GM10266 (cell line): ENCODE data around the gene PRKCZ.

Experiments used
- DNase-seq: peaks from one replicate; pipeline ENCODE4 v3.0.0; 2012; ENCODE audit errors: extremely low spot score
- TF ChIP-seq, protein P1 (sequence below): IDR thresholded peaks from 2 replicates; pipeline ENCODE4 v1.5.1; 2012; ENCODE audit warnings: mild to moderate bottlenecking, low read depth; ENCODE audit not compliant: control insufficient read depth, insufficient read depth; ENCODE audit errors: missing control alignments

The PRKCZ gene

DNA sequence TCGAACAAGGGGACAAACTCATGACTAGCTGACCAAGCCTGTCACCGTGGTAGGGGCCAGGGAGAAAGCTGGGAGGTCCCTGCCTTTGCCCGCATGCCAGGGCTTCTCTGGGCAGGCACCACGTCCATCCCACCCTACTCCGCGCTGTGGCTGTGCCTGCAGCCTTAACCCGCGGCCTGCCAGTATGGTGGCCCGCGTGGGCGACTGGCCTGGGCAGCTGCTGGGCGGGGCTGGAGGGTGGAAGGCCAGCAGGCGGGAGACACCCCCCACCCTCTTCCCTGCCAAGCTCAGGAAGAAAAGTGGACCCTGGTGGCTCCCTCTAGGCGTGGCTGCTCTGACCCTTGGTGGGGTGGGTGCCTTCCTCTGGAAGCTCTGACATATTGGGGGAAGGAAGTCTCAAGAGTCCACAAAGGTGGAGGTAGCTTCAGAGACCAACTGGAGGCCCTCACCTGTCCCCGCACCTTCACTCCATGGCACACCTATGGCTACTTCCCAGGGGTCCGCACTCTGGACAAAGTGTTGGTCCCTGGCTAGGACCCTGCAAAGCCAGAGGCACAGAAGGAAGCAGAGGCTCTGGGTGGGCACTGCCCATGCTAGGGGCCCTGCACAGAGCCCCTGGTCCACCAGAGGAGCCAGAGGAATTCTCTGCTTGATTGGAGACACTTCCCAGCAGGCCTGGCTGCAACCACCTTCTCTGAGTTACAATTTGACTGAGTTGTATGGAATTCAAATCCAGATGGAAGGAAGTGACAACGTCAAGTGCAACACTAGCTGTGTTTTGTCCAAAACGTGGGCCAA is 174.6 kb downstream of the PRKCZ start:
- DNase-seq, result no peak

DNA sequence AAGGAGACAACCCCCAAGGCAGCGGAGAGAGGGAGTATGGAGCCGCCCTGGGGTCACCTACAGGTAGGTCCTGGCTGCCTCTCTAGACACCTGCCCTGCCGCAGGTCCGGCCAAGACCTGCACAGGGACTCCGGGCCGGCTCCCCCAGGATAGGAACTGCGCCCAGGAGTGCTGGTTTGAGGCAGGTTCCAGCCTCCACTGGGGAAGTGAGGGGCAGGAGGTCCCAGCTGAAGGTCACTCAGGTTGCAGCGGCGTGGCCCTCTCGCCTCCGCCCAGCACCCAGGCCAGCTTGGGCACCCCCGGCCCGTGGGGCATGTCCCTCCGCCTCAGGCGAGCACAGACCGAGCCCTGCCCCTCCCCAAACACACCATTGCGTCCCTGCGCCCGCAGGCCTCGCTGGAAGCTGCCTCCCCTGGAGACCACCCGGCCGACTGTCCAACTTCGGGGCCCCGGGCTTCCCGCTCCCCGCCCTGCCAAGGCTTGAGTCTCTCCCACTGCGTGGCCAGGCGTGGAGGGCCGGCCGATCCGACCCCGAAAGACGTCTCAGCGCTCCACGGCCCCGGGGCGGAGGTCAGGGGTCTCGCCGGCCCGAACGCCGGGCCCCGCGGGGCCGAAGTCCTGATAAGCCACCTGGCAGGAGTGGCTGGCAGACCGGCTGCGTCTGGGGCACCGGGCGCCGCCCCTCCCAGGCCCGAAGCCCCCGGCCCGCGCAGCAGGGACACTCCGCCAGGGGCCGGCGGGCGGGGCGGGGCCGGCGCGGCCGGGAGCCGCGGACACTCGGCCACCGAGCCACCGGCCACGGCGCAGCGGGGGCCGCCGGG is 176.5 kb downstream of the PRKCZ start:
- no peak for DNase-seq
- TF ChIP-seq, protein P1, sequence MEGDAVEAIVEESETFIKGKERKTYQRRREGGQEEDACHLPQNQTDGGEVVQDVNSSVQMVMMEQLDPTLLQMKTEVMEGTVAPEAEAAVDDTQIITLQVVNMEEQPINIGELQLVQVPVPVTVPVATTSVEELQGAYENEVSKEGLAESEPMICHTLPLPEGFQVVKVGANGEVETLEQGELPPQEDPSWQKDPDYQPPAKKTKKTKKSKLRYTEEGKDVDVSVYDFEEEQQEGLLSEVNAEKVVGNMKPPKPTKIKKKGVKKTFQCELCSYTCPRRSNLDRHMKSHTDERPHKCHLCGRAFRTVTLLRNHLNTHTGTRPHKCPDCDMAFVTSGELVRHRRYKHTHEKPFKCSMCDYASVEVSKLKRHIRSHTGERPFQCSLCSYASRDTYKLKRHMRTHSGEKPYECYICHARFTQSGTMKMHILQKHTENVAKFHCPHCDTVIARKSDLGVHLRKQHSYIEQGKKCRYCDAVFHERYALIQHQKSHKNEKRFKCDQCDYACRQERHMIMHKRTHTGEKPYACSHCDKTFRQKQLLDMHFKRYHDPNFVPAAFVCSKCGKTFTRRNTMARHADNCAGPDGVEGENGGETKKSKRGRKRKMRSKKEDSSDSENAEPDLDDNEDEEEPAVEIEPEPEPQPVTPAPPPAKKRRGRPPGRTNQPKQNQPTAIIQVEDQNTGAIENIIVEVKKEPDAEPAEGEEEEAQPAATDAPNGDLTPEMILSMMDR, result no peak

More for the DNA sequence above, 174.6 kb downstream of the PRKCZ start:
- TF ChIP-seq, protein P1, result no peak

DNA sequence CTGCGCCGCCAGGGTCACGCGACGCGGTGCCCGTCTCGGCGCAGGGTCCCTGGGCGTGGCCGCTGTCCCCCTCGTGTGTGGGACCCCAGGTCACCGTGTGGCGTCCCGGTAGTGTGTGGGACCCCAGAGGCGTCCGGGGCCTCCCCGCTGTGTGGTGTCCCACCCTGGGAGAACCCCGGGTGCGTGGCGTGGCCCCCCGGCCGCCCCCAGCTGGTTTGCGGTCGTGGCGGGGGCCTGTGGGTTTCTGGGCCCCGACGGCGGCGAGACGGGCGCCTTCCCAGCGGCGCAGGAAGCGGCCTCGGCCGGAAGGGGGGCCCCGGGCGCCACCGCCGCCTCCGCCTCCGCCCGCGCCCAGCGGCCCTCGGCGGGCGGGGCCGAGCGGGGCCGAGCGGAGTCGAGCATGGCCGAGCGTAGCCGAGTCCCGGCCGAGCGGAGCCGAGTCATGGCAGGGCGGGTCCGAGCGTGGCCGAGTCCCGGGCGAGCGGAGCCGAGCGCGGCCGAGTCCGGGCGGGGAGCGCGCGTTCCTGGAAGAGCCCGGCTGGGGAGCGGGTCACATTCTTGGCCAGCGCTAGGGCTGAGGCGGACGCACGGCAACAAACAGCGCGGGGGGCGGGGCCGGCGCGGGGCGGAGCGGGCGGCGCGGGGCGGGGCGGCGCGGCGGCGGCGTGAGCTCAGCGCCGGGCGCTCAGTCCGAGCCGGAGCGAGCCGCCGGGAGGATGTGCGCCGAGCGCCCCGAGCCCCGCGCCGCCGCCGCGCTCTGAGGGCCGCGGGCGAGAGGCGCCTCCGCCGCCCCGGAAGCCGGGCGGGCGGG is 177.3 kb downstream of the PRKCZ start:
- TF ChIP-seq, protein P1, result no peak
- peak; percentile 100 for DNase-seq

DNA sequence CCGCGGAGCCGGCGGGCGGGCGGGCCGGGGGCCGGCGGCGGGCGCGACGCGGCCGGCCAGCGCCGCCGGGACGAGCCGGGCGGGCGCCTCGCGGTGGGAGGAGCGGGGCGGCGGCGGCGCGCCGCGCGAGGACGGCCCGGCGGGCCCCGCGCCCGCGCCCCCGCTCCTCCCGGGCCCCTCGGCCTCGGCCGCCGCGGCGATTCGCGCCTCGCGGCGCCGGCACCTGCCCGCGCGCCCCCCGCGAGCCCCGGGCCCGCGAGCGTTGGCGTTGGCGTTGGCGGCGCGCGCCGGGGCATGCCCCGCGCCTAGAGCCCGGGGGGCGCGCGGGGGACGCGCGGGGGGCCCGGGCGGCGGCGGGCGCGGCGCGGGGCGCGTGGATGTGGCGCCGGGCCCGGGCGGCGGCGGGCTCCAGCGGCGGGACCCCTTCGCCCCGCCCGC is 178.0 kb downstream of the PRKCZ start, which contains the start of gene SKI:
Gene SKI (plus strand): TSS at position 163 of the 438 bp plus-strand sequence. CDS start 448 bp downstream, outside the sequence.
- TF ChIP-seq, protein P1, result no peak
- no peak for DNase-seq

DNA sequence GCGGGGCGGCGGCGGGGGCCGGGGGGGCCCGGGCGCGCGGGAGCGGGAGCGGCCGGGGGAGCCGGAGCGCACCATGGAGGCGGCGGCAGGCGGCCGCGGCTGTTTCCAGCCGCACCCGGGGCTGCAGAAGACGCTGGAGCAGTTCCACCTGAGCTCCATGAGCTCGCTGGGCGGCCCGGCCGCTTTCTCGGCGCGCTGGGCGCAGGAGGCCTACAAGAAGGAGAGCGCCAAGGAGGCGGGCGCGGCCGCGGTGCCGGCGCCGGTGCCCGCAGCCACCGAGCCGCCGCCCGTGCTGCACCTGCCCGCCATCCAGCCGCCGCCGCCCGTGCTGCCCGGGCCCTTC is 178.5 kb downstream of the PRKCZ start:
- peak; percentile 66 for DNase-seq
- TF ChIP-seq, protein P1, result no peak

DNA sequence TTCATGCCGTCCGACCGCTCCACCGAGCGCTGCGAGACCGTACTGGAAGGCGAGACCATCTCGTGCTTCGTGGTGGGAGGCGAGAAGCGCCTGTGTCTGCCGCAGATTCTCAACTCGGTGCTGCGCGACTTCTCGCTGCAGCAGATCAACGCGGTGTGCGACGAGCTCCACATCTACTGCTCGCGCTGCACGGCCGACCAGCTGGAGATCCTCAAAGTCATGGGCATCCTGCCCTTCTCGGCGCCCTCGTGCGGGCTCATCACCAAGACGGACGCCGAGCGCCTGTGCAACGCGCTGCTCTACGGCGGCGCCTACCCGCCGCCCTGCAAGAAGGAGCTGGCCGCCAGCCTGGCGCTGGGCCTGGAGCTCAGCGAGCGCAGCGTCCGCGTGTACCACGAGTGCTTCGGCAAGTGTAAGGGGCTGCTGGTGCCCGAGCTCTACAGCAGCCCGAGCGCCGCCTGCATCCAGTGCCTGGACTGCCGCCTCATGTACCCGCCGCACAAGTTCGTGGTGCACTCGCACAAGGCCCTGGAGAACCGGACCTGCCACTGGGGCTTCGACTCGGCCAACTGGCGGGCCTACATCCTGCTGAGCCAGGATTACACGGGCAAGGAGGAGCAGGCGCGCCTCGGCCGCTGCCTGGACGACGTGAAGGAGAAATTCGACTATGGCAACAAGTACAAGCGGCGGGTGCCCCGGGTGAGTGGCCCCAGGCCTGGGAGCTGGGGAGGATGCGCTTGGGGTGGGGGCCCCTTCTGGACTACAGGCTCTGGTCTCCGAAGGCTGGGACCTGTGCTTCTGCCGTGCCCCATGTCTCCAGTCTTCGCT is 179.0 kb downstream of the PRKCZ start:
- TF ChIP-seq, protein P1, result peak; percentile 25
- DNase-seq, result peak; percentile 67
